ENCODE data around the gene PEX3. TPM values are rescaled to one million over a fixed set of nuclear protein-coding genes. Genes with fewer than 3 reads are reported as not detected.
"Not testable (repeated sequence)": the region's sequence is repeated elsewhere in the genome, so short reads cannot be mapped to it uniquely, and the experiment has no call there.

Gene PEX3
- total and polyA plus RNA-seq, 3 experiments from 2014 or later = 18.0 to 23.6 (median 20.4) TPM

GRCh38 chr6:143451531-143451930 is 926 bp downstream of the PEX3 start:
- H3K27ac ChIP-seq (ENCODE audit: low read depth, low read length) = peak overlapping the region; percentile 71
- peak overlapping the region; percentile 80 for H3K4me3 ChIP-seq (ENCODE audit: low read length)
- no peak for DNase-seq
- ChIA-PET CTCF (interaction anchor here (1.1 kb wide), 1 partner anchor 24 kb away, joined by 3 read pairs; no protein-coding TSS in a partner anchor), POLR2A (no interaction called here)
- Mint-ChIP-seq H3K9me3 (no peaks in the 10 kb centered on the region), H3K27me3 (no peaks in the 10 kb centered on the region), H3K4me1 (peaks cover 51 to 64% (median 64%) of the 10 kb centered on the region in 3 donors), H3K36me3 (peaks cover 0 to 27% (median 7%) of the 10 kb centered on the region in 3 donors), H3K4me3 (peak overlapping the region; percentile 92 to 100 (median 96)), H3K27ac (peak overlapping the region; percentile 87 to 98 (median 96))
- peaks cover 26% of the 10 kb centered on the region for H3K4me1 ChIP-seq (ENCODE audit: insufficient read depth, low read length)
- H3K36me3 ChIP-seq (ENCODE audit: insufficient read depth, low read length) = no peaks in the 10 kb centered on the region
- H3K27me3 ChIP-seq (ENCODE audit: insufficient read depth, low read length, poor library complexity, severe bottlenecking) = no peaks in the 10 kb centered on the region
- no peaks in the 10 kb centered on the region for H3K9me3 ChIP-seq (ENCODE audit: low read length)

- peaks cover 5% of the 10 kb centered on the region for H3K36me3 ChIP-seq (ENCODE audit: insufficient read depth, low read length)
- no peaks in the 10 kb centered on the region for H3K4me1 ChIP-seq (ENCODE audit: insufficient read depth, low read length)
- Mint-ChIP-seq H3K9me3 (no peaks in the 10 kb centered on the region), H3K36me3 (peaks cover 0 to 44% (median 20%) of the 10 kb centered on the region in 3 donors), H3K27me3 (no peaks in the 10 kb centered on the region), H3K4me3 (no peak overlapping the region), H3K4me1 (peaks cover 29 to 41% (median 40%) of the 10 kb centered on the region in 3 donors), H3K27ac (no peak overlapping the region)
- H3K27ac ChIP-seq (ENCODE audit: low read depth, low read length) = no peak overlapping the region
- no peaks in the 10 kb centered on the region for H3K9me3 ChIP-seq (ENCODE audit: low read length)
- H3K27me3 ChIP-seq (ENCODE audit: insufficient read depth, low read length, poor library complexity, severe bottlenecking) = no peaks in the 10 kb centered on the region
- DNase-seq = no peak
- no peak overlapping the region for H3K4me3 ChIP-seq (ENCODE audit: low read length)
- POLR2A ChIA-PET = no interaction called here
- CTCF ChIA-PET = no interaction called here
Measured at GRCh38 chr6:143457563-143458359, 7.2 kb downstream of the PEX3 start.

GRCh38 chr6:143465546-143465945 is 14.9 kb downstream of the PEX3 start:
- Histone ChIP-seq H3K27ac (ENCODE audit: low read depth, low read length) (no peak overlapping the region), H3K36me3 (ENCODE audit: insufficient read depth, low read length) (peaks cover 5% of the 10 kb centered on the region), H3K4me1 (ENCODE audit: insufficient read depth, low read length) (no peaks in the 10 kb centered on the region), H3K9me3 (ENCODE audit: low read length) (no peaks in the 10 kb centered on the region), H3K4me3 (ENCODE audit: low read length) (no peak overlapping the region), H3K27me3 (ENCODE audit: insufficient read depth, low read length, poor library complexity, severe bottlenecking) (no peaks in the 10 kb centered on the region)
- no peak for DNase-seq
- ChIA-PET POLR2A (no interaction called here), CTCF (no interaction called here)
- Mint-ChIP-seq H3K36me3 (peaks cover 12 to 67% (median 18%) of the 10 kb centered on the region in 3 donors), H3K9me3 (no peaks in the 10 kb centered on the region), H3K4me3 (no peak overlapping the region), H3K4me1 (peaks cover 0 to 7% (median 4%) of the 10 kb centered on the region in 3 donors), H3K27me3 (no peaks in the 10 kb centered on the region), H3K27ac (peak overlapping the region in 1 of 8 donors; percentile 14)

GRCh38 chr6:143468026-143468425 is 17.4 kb downstream of the PEX3 start:
- no peaks in the 10 kb centered on the region for H3K9me3 Mint-ChIP-seq
- Histone ChIP-seq H3K27ac (ENCODE audit: low read depth, low read length) (no peak overlapping the region), H3K36me3 (ENCODE audit: insufficient read depth, low read length) (peaks cover 8% of the 10 kb centered on the region), H3K27me3 (ENCODE audit: insufficient read depth, low read length, poor library complexity, severe bottlenecking) (no peaks in the 10 kb centered on the region), H3K4me1 (ENCODE audit: insufficient read depth, low read length) (no peaks in the 10 kb centered on the region), H3K9me3 (ENCODE audit: low read length) (no peaks in the 10 kb centered on the region), H3K4me3 (ENCODE audit: low read length) (no peak overlapping the region)
- no peaks in the 10 kb centered on the region for H3K27me3 Mint-ChIP-seq
- CTCF ChIA-PET = no interaction called here
- H3K27ac Mint-ChIP-seq = no peak overlapping the region
- peaks cover 0 to 5% (median 0%) of the 10 kb centered on the region in 3 donors for H3K4me1 Mint-ChIP-seq
- H3K36me3 Mint-ChIP-seq = peaks cover 17 to 68% (median 20%) of the 10 kb centered on the region in 3 donors
- H3K4me3 Mint-ChIP-seq = no peak overlapping the region
- POLR2A ChIA-PET = no interaction called here
- no peak for DNase-seq

- H3K27me3 ChIP-seq (ENCODE audit: insufficient read depth, low read length, poor library complexity, severe bottlenecking); H3K27ac Mint-ChIP-seq; H3K9me3 Mint-ChIP-seq; CTCF ChIA-PET; H3K4me1 Mint-ChIP-seq; H3K4me3 ChIP-seq (ENCODE audit: low read length); H3K27me3 Mint-ChIP-seq; POLR2A ChIA-PET; H3K36me3 ChIP-seq (ENCODE audit: insufficient read depth, low read length); H3K9me3 ChIP-seq (ENCODE audit: low read length); H3K4me1 ChIP-seq (ENCODE audit: insufficient read depth, low read length); DNase-seq; H3K27ac ChIP-seq (ENCODE audit: low read depth, low read length); H3K4me3 Mint-ChIP-seq: not testable (repeated sequence)
- H3K36me3 Mint-ChIP-seq = peaks cover 19 to 70% (median 24%) of the 10 kb centered on the region in 3 donors
Measured at GRCh38 chr6:143468823-143469222, 18.2 kb downstream of the PEX3 start.

GRCh38 chr6:143471822-143472221 is 21.2 kb downstream of the PEX3 start:
- Histone ChIP-seq H3K27me3 (ENCODE audit: insufficient read depth, low read length, poor library complexity, severe bottlenecking) (no peaks in the 10 kb centered on the region), H3K4me1 (ENCODE audit: insufficient read depth, low read length) (no peaks in the 10 kb centered on the region), H3K4me3 (ENCODE audit: low read length) (no peak overlapping the region), H3K36me3 (ENCODE audit: insufficient read depth, low read length) (peaks cover 3% of the 10 kb centered on the region), H3K27ac (ENCODE audit: low read depth, low read length) (no peak overlapping the region), H3K9me3 (ENCODE audit: low read length) (no peaks in the 10 kb centered on the region)
- no peak overlapping the region for H3K27ac Mint-ChIP-seq
- no peaks in the 10 kb centered on the region for H3K27me3 Mint-ChIP-seq
- no peak for DNase-seq
- ChIA-PET POLR2A (no interaction called here), CTCF (no interaction called here)
- no peak overlapping the region for H3K4me3 Mint-ChIP-seq
- H3K4me1 Mint-ChIP-seq = peaks cover 0 to 5% (median 0%) of the 10 kb centered on the region in 3 donors
- peaks cover 34 to 76% (median 35%) of the 10 kb centered on the region in 3 donors for H3K36me3 Mint-ChIP-seq
- no peaks in the 10 kb centered on the region for H3K9me3 Mint-ChIP-seq

GRCh38 chr6:143476545-143476944 is 25.9 kb downstream of the PEX3 start:
- Mint-ChIP-seq H3K27me3 (no peaks in the 10 kb centered on the region), H3K9me3 (no peaks in the 10 kb centered on the region), H3K4me1 (no peaks in the 10 kb centered on the region), H3K27ac (peak overlapping the region in 1 of 8 donors; percentile 65), H3K36me3 (peaks cover 22 to 70% (median 40%) of the 10 kb centered on the region in 3 donors), H3K4me3 (no peak overlapping the region)
- Histone ChIP-seq H3K4me3 (ENCODE audit: low read length) (no peak overlapping the region), H3K36me3 (ENCODE audit: insufficient read depth, low read length) (peaks cover 3% of the 10 kb centered on the region), H3K4me1 (ENCODE audit: insufficient read depth, low read length) (no peaks in the 10 kb centered on the region), H3K27ac (ENCODE audit: low read depth, low read length) (no peak overlapping the region), H3K9me3 (ENCODE audit: low read length) (no peaks in the 10 kb centered on the region), H3K27me3 (ENCODE audit: insufficient read depth, low read length, poor library complexity, severe bottlenecking) (no peaks in the 10 kb centered on the region)
- no peak for DNase-seq
- ChIA-PET POLR2A (no interaction called here), CTCF (no interaction called here)

- peak overlapping the region in 2 of 8 donors; percentile 50 to 51 for H3K27ac Mint-ChIP-seq
Measured at GRCh38 chr6:143478479-143479062, 28.0 kb downstream of the PEX3 start.

More at GRCh38 chr6:143478479-143479062, 28.0 kb downstream of the PEX3 start:
- H3K27me3 Mint-ChIP-seq = no peaks in the 10 kb centered on the region
- H3K36me3 Mint-ChIP-seq = peaks cover 11 to 50% (median 35%) of the 10 kb centered on the region in 3 donors
- no peaks in the 10 kb centered on the region for H3K36me3 ChIP-seq (ENCODE audit: insufficient read depth, low read length)
- no peaks in the 10 kb centered on the region for H3K4me1 ChIP-seq (ENCODE audit: insufficient read depth, low read length)
- no peak overlapping the region for H3K4me3 ChIP-seq (ENCODE audit: low read length)
- H3K9me3 Mint-ChIP-seq = no peaks in the 10 kb centered on the region
- CTCF ChIA-PET = interaction anchor here (1.4 kb wide), 1 partner anchor 51 kb away, joined by 4 read pairs; no protein-coding TSS in a partner anchor
- DNase-seq = no peak
- no peak overlapping the region for H3K4me3 Mint-ChIP-seq
- H3K9me3 ChIP-seq (ENCODE audit: low read length) = no peaks in the 10 kb centered on the region
- POLR2A ChIA-PET = no interaction called here
- H3K27me3 ChIP-seq (ENCODE audit: insufficient read depth, low read length, poor library complexity, severe bottlenecking) = no peaks in the 10 kb centered on the region
- H3K4me1 Mint-ChIP-seq = no peaks in the 10 kb centered on the region
- H3K27ac ChIP-seq (ENCODE audit: low read depth, low read length) = no peak overlapping the region
